NCI-H2196 treated with DMSO at 0.1 percent for 48 hours (cell line): ENCODE measurements around the gene LRRC71.
A peak's percentile ranks its signal among the peaks of the same experiment; 100 is the strongest.
"Not testable (repeated sequence)": the region's sequence is repeated elsewhere in the genome, so short reads cannot be mapped to it uniquely, and the experiment has no call there.

Experiments
- DNase-seq: peaks from one replicate; lab custom pipeline; 2025; ENCODE audit not compliant: unreplicated experiment; lab: John Stamatoyannopoulos, UW

LRRC71 gene

DNA sequence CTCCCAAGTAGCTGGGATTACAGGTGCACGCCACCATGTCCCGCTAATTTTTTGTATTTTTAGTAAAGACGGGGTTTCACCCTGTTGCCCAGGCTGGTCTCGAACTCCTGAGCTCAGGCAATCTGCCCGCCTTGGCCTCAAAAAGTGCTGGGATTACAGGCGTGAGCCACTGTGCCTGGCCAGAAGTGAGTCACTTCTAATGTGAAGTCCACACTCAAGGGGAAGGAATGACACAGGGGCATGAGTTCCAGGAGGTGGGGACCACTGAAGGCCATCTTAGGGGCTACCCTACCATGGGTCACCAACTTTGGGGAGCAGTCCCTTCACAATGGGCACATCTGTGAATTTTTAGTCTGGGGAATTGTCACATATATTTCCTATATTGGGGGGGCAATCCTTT, 6.3 kb downstream of the LRRC71 start:
- not testable (repeated sequence) for DNase-seq

DNA sequence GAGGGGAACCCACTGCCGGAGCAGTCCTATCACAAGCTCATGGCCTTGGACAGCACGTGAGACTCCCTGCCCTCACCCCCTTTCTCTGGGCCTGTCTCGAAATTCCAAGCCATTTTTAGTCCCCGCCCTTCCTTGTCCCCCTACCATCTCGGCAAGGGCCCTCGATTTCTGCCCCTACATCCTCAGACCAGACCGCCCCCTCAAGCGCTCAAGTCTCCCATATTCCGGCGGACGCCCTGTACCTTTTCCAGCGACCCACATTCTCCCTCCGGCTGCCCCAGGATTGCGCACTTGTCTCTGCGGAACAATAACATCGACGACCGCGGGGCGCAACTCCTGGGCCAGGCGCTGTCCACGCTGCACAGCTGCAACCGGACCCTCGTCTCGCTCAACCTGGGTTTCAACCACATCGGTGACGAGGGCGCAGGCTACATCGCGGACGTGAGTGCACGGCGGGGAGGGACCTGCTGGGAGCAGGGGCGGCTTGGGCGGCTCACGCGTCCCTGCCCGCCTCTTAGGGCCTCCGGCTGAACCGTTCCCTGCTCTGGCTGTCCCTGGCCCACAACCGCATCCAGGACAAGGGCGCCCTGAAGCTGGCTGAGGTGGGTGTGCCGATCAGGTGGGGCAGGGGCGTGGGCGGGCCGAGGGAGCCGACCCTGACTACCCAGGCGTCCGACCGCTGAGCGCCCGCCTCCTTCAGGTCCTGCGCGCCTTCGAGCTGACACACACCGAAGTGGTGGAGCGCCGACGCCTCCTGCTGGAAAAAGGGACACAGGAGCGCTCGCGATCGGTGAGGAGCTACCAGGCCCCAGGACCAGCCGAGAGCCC, 7.0 kb downstream of the LRRC71 start:
- DNase-seq: peak; percentile 66

DNA sequence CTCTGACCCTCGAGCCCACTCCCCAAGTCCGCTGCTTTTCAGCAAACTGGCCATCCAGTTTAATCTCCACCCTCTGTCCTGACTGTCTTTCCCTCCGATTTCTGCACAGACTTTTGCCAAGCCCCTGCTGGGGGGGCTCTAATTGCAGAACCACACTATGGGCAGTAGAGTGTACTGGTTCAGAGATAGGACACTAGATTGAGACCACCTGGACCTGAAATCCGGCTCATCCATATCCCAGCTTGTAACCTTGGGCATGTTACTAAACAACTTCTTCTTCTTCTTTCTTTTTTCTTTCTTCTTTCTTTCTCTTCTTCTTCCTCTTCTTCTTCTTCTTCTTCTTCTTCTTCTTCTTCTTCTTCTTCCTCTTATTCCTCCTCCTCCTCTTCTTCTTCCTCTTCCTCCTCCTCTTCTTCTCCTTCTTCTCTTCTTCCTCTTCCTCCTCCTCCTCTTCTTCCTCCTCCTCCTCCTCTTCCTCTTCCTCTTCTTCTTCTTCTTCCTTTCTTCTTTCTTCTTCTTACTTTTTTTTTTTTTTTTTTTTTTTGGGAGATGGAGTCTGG, 7.7 kb downstream of the LRRC71 start:
- DNase-seq: no peak

DNA sequence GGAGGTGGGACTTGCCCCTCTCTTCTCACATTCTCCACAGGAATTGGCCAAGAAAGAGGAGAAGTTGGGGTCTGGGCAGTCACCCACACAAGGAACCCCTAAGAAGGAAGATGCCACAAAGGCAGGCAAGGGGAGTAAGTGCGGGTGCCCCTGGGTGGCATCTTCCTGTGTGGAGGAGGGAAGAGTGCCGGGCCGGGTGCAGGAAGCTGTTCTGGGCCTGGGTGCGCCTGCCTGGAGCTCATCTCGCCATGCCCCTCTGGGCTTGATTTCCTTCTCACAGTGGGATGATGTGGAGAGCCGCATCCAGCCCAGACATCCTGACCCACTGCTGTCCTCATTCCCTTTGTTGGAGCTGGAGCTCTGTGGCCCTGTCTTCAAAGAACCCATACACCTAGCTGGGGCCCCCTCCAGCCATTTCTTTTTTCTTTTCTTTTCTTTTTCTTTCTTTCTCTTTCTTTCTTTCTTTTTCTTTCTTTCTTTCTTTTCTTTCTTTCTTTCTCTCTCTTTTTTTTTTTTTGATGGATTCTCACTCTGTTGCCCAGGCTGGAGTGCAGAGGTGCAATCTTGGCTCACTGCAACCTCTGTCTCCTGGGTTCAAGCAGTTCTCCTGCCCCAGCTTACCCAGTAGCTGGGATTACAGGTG, 9.3 kb downstream of the LRRC71 start:
- no peak for DNase-seq

DNA sequence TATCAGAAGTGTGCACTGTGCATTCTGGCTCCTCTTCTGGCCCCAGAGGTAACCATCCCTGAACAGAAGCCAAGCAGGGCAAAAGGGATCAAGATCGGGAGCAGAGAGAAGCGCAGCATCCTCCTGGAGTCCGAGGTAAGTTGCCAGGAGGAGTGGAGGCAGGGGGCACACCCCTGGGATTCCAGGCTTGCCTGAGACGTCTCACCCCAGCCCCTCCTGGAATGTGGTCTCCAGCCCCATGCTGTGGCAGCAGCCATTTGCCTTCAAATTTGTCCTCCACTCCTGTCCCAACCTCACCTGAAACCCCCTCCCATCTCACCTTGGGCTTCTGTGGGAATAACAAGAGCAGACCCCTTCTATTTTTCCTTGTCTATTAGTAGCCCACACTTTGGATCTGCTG, 10.1 kb downstream of the LRRC71 start:
- DNase-seq: no peak

DNA sequence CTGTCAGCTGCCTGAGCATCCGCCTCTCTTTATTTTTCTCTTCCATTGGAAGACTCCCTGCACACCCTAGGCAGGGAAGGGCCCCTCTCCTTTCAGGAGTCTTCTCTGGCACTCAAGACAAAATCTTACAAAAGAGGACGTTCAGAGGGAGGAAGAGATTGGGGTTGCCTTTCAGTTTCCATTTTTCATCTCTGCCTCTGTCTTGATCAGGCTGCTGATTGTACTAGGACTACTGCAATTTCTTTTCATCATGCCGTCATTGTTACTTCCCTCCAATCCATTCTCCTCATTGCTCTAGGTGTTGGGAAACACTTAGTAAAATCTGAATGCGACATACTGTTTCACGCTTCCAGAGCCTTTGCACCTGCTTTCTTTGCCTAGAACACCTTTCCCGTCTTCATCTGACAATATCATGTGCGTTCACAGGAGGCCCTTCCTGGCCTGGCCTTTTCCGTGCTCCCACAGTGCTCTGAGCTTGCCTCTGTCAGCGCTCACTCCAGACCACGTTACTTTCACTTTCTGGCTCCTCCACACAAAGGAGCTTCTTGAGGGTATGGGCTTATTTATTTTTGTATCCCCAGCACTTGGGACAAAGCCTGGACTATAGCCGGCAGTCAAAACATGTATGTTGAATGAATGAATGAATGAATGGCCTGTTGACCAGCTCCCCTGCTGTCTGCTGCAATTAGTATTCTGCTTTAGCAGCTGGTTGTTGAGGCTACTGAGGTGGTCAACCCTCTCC, 10.9 kb downstream of the LRRC71 start:
- DNase-seq: no peak

DNA sequence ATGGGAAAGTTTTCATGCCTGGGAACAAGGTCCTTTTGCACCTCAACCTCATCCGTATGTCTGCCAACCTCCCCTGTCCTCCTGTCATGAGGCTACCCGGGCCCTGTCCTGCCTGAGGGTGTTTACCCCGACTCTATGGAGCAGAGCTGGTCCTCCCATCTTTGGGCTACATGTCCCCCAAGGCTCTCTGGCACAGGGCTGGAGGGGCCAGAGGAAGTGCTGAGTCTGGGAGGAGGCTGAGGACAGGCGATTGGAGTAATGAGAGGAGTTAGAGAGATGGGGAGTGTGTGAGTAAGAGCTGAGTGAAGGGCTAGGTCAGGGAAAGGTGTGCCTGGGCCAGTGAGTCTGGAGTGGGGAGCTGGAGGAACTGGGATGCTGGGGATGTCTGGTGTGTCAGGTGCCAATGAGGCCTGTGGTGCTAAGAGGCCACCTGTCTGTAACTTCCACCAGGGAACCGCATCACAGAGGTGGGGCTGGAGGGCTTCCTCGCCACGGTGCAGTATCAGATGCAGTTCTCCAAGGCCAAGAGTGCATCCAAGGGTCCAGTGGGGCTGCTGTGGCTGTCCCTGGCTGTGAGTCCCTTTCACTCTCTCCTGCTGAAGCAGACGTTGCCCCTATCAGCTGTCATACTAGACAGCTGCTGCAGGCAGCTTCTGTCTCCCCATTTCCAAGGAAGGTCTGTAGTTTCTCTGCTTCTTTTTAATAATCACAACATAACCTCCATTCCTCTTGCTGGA, 11.7 kb downstream of the LRRC71 start:
- no peak for DNase-seq

DNA sequence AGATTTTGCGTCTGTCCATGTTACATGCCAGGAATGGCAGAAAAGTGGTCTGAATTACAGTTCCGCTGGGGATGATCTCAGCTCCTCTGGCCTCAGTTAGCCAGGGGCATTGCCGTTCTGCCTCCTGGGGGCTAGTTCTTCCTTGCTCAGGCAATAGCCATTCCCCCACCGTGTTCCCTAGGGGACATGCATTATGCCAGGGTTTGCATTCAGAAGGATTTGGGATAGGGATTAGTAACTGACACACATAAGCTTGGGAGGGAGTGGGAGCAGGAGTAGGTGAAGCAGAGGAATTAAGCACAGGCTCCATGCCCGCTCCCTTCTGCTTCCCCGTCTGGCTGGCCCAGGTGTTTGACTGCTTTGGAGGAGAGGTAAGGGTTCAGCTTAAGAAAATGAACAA, 12.7 kb downstream of the LRRC71 start:
- DNase-seq: no peak

DNA sequence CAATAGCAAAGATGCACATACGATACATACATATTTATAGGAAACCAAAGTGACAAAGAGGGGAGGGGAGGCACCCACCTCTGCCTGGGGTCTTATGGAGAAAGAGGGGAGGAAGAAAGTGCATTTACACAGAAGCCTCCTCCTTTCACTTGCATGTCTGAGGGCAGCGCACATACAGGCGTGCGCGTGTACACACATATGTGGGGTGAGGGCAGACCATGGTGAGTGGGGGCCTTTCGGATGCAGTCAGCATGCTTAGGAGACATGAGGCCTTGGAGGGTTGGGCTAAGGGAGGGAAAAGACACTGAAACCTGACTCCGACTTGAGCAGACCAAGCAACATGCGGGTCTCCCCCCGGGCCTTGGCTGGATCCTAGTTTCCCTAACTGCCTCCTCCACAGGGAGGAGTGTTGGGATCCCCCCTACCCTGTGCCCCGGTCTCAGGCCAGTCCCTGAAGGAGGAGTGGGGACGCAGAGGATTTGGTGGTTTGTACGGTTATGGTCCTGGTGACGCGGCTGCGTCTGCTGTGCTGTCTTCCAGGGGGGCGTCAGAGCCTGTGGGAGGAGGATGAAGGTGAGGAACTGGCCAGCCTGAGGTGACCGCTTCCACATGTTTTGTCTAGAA, 15.2 kb downstream of the LRRC71 start:
- no peak for DNase-seq

DNA sequence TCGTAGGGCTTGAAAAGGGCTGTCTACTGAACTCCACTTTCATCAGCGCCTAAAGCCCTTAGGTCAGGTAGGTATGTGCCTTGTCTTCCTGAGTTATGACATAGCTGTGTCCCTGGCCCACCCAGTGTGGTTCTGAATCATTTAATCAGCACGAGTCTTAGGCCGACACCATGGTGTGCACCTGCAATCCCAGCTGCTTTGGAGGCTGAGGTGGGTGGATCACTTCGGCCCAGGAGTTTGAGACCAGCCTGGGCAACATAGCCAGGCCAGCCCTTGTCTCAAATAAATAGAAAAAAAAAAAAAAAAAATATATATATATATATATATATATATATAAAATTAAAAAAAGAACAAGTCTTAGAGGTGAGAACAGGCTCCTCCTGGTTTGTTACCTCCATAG, 15.8 kb downstream of the LRRC71 start:
- no peak for DNase-seq

DNA sequence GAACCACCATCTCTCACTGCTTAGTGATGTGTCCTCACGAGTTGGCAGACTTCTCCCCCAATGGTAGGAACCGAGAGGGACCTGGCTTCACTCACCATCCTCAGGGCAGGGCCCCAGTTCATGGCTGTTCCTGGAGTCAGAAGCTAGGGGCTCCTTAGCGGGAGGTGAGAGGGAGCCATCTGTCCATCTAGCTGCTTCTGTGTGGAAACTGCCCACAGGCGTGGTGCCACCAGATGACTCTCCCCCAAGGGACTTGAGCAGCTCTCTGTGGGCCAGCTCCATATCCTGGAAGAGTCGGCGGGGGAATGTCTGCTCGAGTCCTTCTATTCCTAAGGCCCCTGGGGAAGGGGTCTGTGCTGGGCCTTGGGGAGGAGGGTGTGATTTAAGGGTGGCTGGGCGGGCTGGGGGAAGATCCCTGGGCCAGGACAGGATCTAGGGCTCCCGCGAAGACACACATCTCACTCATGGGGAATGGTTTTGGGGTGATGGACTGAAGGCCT, 16.3 kb downstream of the LRRC71 start:
- DNase-seq: no peak

DNA sequence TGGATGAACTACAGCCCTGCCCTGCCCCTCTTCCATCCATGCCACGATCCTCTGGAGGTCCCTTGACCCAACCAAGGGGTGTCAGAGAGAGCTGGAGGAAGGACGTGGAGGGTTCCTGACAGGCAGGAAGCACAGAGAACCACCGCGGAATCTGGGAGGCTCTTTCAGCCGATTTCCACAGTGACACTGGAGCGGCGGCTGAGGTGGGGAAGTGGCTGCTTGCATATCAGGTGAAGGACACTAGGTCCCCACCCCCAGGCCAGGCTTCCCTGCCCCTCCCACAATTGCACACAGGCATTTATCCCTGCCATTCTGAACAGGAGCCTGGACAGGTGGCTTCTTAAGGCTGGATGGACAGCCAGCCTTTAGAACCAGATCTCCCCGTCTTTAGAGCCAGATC, 17.5 kb downstream of the LRRC71 start:
- DNase-seq: no peak

DNA sequence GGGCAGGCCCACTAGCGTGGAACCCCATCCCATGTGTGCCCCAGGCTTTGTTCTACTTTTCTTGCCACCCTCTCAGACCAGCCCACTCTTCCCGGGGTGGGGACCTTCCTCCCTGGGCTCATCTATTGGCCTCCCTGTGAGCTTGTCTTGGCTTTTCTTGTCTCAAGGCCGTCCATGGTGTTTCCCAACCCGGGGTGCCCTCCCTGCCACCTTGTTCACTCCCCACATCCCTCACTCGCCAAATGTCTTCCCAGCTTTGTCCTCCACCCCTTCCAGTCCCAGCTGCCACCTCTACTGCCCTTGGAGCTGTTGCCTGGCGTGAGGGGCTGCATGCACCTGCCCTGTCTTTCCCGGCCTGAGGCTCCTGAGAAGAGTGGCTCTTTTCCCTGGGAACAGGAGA, 18.4 kb downstream of the LRRC71 start:
- no peak for DNase-seq

DNA sequence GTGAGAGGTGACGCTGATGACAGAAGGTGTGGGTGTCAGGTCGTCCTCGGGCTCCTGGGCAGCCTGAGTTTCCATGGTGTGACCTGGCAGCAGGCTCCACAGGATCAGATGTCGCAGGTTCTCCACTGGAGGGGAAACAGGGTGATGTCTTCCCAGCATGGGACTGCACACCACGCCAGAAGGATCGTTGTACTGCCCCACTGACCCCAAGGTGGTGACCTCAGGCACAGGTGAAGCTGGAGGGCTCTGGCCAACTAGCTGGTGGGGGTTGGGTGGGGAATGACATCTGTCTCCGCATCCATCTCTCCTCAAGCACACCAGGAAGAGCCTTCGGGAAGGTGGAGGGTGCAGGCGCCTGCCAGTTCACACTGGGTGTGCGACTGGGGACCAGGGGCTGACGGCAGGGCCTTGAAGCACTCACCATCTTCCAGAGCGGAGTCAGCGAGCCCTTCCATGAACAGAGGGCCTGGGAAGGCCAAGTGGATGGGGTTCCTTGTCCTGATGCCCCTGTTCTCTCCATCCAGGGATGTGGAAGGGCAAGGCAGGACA, 19.4 kb downstream of the LRRC71 start:
- DNase-seq: no peak

DNA sequence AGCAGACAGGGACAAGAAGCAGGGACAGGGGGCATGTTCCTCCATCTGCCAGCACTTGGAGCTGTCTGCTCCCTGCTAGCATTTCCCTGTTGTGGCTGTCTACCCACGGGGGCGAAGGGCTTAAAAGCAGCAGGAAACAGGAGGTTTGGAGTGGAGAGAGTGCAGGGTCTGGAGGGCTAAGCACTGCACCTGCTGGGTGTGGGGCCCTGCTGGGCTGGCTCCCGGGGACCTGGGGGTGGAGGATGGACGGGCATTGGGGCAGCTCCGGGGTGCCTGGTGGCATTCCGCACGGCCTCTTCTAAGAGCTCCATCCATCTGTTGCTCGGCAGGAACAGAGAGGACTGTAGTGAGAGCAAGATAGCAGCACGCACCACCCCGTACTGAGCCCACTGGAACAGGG, 21.2 kb downstream of the LRRC71 start:
- DNase-seq: no peak

DNA sequence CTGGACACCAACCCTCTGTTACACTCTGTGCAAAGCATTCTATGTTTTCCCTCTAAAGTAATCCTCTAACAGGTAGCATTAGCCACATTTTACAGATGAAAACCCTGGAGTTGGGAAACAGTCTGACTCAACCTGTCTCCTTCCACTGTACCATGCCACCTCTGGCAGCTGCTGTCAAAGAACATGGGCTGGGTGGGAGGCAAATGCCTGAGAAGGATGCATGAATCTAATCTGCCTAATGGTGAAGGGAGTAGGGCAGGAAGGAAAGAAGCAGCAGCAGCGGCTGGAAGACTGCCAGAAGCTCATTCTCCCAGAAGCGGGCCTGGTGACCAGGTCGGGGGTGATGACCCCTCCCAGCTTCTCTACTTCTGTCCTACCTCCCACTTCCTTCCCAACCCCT, 21.7 kb downstream of the LRRC71 start:
- DNase-seq: no peak

DNA sequence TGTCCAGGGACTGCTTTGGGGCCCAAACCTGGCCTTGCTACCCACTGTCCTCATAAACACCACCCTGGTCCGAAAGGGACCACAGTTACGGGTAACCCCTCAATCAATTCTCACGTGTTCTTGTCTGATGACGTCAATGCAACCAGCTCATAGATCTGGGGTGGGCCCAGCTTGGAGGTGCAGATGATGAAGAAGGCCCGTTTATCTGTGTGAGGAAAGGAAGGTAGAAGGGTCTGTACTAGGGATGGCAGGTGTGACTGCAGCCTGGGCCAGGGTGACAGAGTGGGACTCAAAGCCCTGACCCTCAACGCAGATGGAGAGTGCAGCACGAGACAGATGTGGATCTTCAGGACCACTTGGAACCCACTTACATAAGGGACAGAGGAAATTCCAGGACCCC, 22.1 kb downstream of the LRRC71 start:
- no peak for DNase-seq

DNA sequence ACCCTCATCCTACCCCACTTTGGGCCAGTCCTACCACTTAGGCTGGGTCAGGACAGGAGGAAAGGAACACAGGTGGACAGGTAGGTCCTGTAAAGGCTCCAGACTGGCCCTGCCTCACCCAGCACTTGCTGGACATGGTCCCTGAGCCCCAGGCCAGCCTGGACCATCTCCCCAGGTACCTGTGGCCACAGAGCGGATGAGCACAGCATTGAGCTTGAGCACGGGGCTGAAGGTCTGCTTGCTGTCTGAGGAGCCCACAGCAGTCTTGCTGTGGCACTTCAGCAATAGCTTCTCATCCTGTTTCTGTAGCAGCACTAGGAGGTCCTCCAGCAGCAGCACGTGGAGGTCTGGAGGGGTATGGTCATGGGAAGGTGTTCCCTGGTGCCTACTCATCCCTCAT, 23.3 kb downstream of the LRRC71 start:
- DNase-seq: no peak

DNA sequence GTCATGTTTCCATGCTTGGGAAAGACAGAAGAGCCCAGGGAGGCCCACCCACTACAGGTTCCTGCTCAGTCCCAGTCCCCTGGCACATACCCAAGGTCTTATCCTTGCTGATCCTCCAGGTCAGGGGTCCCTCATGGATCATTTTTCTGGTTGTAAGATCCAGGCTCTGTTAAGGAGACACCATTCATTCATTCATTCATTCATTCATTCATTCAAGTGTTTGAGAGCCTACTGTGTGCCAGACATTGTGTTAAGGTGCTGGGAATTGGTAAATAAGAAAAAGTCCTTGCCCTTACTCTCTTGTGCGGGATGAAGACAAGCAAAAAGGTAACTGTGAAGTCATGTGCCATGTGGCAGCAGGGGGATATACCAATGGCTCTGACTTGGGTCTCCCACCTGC, 23.8 kb downstream of the LRRC71 start:
- DNase-seq: no peak

DNA sequence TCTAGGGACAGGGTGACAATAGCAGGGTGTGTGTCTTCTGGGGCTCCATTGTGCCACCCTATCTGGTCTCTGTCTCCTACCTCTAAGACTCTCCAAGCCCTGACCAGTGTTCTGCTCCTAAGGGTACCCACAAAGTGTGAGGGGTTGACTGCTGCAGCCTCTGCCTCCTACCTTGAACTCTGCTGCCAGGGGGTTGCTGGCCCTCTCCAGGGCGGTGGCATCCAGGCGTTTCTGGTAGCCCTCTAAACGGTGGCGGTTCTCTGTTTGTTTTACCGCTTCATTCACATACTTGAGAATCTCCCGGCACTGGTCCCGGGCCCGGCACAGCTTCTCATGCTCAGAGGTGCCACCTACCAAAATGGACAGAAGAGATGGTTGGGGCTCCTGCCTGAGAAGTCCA, 24.4 kb downstream of the LRRC71 start:
- no peak for DNase-seq
